ENCODE results near the gene SETD1B. TPM values are rescaled to one million over a fixed set of nuclear protein-coding genes. Genes with fewer than 3 reads are reported as not detected.
"Not testable (repeated sequence)": the region's sequence is repeated elsewhere in the genome, so short reads cannot be mapped to it uniquely, and the experiment has no call there.

The SETD1B gene
- total RNA-seq, 1 experiment from 2014 or later = 1.7 TPM

GRCh38 chr12:121787063-121788025 is 16.5 kb upstream of the SETD1B start:
- no peak overlapping the region for H3K27ac ChIP-seq

GRCh38 chr12:121788176-121788818 is 15.5 kb upstream of the SETD1B start:
- Histone ChIP-seq H3K36me3 (no peaks in the 10 kb centered on the region), H3K4me3 (no peak overlapping the region), H3K9me3 (replicated peaks) (0 out of 2 replicates have a peak, but pooled peaks cover under 1% of the 10 kb centered on the region), H3K27ac (no peak overlapping the region), H3K27me3 (replicated peaks) (no peaks in the 10 kb centered on the region), H3K4me1 (replicated peaks) (peaks cover 23% of the 10 kb centered on the region)
- DNase-seq (ENCODE audit: low read depth in 1 of 2, low spot score in 2 of 2) = no peak

More at GRCh38 chr12:121787063-121788025, 16.5 kb upstream of the SETD1B start:
- DNase-seq (ENCODE audit: low read depth in 1 of 2, low spot score in 2 of 2) = no peak
- Histone ChIP-seq H3K4me1 (replicated peaks) (peaks cover 20% of the 10 kb centered on the region), H3K9me3 (replicated peaks) (no peaks in the 10 kb centered on the region), H3K36me3 (no peaks in the 10 kb centered on the region), H3K4me3 (no peak overlapping the region), H3K27me3 (replicated peaks) (no peaks in the 10 kb centered on the region)

GRCh38 chr12:121789233-121789781 is 14.5 kb upstream of the SETD1B start:
- no peak overlapping the region for H3K27ac ChIP-seq
- H3K4me3 ChIP-seq = no peak overlapping the region
- H3K27me3 ChIP-seq (replicated peaks) = no peaks in the 10 kb centered on the region
- peaks cover 25% of the 10 kb centered on the region for H3K4me1 ChIP-seq (replicated peaks)
- DNase-seq (ENCODE audit: low read depth in 1 of 2, low spot score in 2 of 2) = no peak
- H3K9me3 ChIP-seq (replicated peaks) = 0 out of 2 replicates have a peak, but pooled peaks cover 2% of the 10 kb centered on the region
- no peaks in the 10 kb centered on the region for H3K36me3 ChIP-seq

GRCh38 chr12:121789800-121790728 is 13.7 kb upstream of the SETD1B start:
- Histone ChIP-seq H3K4me3 (no peak overlapping the region), H3K27ac (no peak overlapping the region), H3K9me3 (replicated peaks) (0 out of 2 replicates have a peak, but pooled peaks cover 2% of the 10 kb centered on the region), H3K4me1 (replicated peaks) (peaks cover 27% of the 10 kb centered on the region), H3K36me3 (peaks cover under 1% of the 10 kb centered on the region), H3K27me3 (replicated peaks) (no peaks in the 10 kb centered on the region)
- DNase-seq (ENCODE audit: low read depth in 1 of 2, low spot score in 2 of 2) = no peak

GRCh38 chr12:121790785-121791184 is 13.0 kb upstream of the SETD1B start:
- H3K4me3 ChIP-seq; H3K36me3 ChIP-seq; H3K9me3 ChIP-seq (replicated peaks); H3K27me3 ChIP-seq (replicated peaks); H3K27ac ChIP-seq; DNase-seq (ENCODE audit: low read depth in 1 of 2, low spot score in 2 of 2): not testable (repeated sequence)
- peaks cover 33% of the 10 kb centered on the region for H3K4me1 ChIP-seq (replicated peaks)

- DNase-seq (ENCODE audit: low read depth in 1 of 2, low spot score in 2 of 2) = no peak
- 0 out of 2 replicates have a peak, but pooled peaks cover 2% of the 10 kb centered on the region for H3K9me3 ChIP-seq (replicated peaks)
- peaks cover 15% of the 10 kb centered on the region for H3K36me3 ChIP-seq
- H3K4me1 ChIP-seq (replicated peaks) = peaks cover 27% of the 10 kb centered on the region
- no peaks in the 10 kb centered on the region for H3K27me3 ChIP-seq (replicated peaks)
- no peak overlapping the region for H3K4me3 ChIP-seq
- H3K27ac ChIP-seq = no peak overlapping the region
Observed at GRCh38 chr12:121791671-121792551, 11.9 kb upstream of the SETD1B start.

GRCh38 chr12:121792607-121793439 is 11.0 kb upstream of the SETD1B start:
- Histone ChIP-seq H3K4me1 (replicated peaks) (peaks cover 27% of the 10 kb centered on the region), H3K27me3 (replicated peaks) (no peaks in the 10 kb centered on the region), H3K27ac (no peak overlapping the region), H3K36me3 (peaks cover 20% of the 10 kb centered on the region), H3K4me3 (peak overlapping the region; percentile 38), H3K9me3 (replicated peaks) (0 out of 2 replicates have a peak, but pooled peaks cover 2% of the 10 kb centered on the region)
- no peak for DNase-seq (ENCODE audit: low read depth in 1 of 2, low spot score in 2 of 2)

GRCh38 chr12:121793440-121793837 is 10.4 kb upstream of the SETD1B start, which contains the start of gene RHOF:
Gene RHOF, minus strand, starts transcription at chr12:121793688. Its CDS starts 55 bp downstream, at chr12:121793633.
- no peak for DNase-seq (ENCODE audit: low read depth in 1 of 2, low spot score in 2 of 2)
- peaks cover 26% of the 10 kb centered on the region for H3K36me3 ChIP-seq
- H3K27ac ChIP-seq = peak within 1 kb of the TSS; percentile 33
- no peaks in the 10 kb centered on the region for H3K27me3 ChIP-seq (replicated peaks)
- 0 out of 2 replicates have a peak, but pooled peaks cover 2% of the 10 kb centered on the region for H3K9me3 ChIP-seq (replicated peaks)
- H3K4me1 ChIP-seq (replicated peaks) = peaks cover 32% of the 10 kb centered on the region
- peak within 1 kb of the TSS; percentile 38 for H3K4me3 ChIP-seq

- Histone ChIP-seq H3K9me3 (replicated peaks) (0 out of 2 replicates have a peak, but pooled peaks cover 2% of the 10 kb centered on the region), H3K4me1 (replicated peaks) (peaks cover 37% of the 10 kb centered on the region), H3K27me3 (replicated peaks) (no peaks in the 10 kb centered on the region), H3K36me3 (peaks cover 31% of the 10 kb centered on the region), H3K4me3 (peak overlapping the region; percentile 38), H3K27ac (no peak overlapping the region)
- DNase-seq (ENCODE audit: low read depth in 1 of 2, low spot score in 2 of 2) = peak; percentile 90 to 93
Observed at GRCh38 chr12:121793838-121794533, 9.8 kb upstream of the SETD1B start.

- DNase-seq (ENCODE audit: low read depth in 1 of 2, low spot score in 2 of 2) = peak in 1 of 2 experiments; percentile 66
- Histone ChIP-seq H3K4me1 (replicated peaks) (peaks cover 42% of the 10 kb centered on the region), H3K27me3 (replicated peaks) (no peaks in the 10 kb centered on the region), H3K4me3 (peak overlapping the region; percentile 38), H3K36me3 (peaks cover 35% of the 10 kb centered on the region), H3K9me3 (replicated peaks) (0 out of 2 replicates have a peak, but pooled peaks cover 2% of the 10 kb centered on the region), H3K27ac (peak overlapping the region; percentile 33)
Observed at GRCh38 chr12:121794534-121795033, 9.2 kb upstream of the SETD1B start.
